ENCODE data around the gene BICRAL.
A peak's percentile ranks its signal among the peaks of the same experiment; 100 is the strongest.

DNA sequence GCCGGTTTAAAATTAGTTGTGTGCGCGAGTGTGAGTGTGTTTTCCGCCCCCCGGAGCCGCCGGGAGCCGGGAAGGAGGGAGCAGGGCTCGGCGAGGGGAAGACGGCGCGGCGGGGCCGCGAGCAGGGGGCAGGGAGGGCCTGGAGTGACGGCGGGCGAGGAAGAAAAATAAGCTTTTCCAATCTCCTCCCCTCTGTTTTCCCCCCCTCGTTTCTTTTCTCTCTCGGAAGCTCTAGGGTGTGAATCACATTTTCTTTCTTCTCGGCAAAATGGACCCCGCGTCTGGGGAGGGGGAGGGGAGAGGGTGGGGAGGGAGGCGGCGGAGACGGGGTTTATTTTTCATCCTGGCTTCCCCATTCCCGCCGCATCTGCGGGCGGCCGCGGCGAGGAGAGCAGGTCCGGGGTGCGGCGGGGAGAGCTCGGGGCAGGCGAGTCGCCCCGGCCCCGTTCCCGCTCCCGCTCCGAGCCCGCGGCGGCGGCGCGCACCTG is 881 bp downstream of the BICRAL start:
- TF ChIP-seq, protein P1, sequence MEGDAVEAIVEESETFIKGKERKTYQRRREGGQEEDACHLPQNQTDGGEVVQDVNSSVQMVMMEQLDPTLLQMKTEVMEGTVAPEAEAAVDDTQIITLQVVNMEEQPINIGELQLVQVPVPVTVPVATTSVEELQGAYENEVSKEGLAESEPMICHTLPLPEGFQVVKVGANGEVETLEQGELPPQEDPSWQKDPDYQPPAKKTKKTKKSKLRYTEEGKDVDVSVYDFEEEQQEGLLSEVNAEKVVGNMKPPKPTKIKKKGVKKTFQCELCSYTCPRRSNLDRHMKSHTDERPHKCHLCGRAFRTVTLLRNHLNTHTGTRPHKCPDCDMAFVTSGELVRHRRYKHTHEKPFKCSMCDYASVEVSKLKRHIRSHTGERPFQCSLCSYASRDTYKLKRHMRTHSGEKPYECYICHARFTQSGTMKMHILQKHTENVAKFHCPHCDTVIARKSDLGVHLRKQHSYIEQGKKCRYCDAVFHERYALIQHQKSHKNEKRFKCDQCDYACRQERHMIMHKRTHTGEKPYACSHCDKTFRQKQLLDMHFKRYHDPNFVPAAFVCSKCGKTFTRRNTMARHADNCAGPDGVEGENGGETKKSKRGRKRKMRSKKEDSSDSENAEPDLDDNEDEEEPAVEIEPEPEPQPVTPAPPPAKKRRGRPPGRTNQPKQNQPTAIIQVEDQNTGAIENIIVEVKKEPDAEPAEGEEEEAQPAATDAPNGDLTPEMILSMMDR (IDR thresholded peaks at IDR 0.05) = no peak
- TF ChIP-seq POLR2A (IDR thresholded peaks at IDR 0.05) = peak; percentile 75 to 78

Measured in thyroid gland (tissue), 4 donors.